Calu3 (cell line): ENCODE data around the gene LYRM7. TPM values are rescaled to one million over a fixed set of nuclear protein-coding genes. Genes with fewer than 3 reads are reported as not detected.

Source experiments
- BruUV-seq: library from RNA; stranded (reverse); fragments of 400-500 nt; replicated peaks from 2 replicates; lab custom pipeline; 2021; lab: Mats Ljungman, UMichigan
- CTCF ChIA-PET: fragments of 300-600 bp; sonication (Branson Sonifier 250); formaldehyde crosslinking; loops from one replicate; lab custom pipeline; 2022; ENCODE audit warnings: antibody characterized with exemption; lab: Charles Lee
- DNase-seq: peaks from one replicate; pipeline ENCODE4 v3.0.0; 2022
- H3K27ac Mint-ChIP-seq: one replicate; pipeline ENCODE4 v1.8.0; 2022; ENCODE audit warnings: mixed read lengths; ENCODE audit not compliant: unreplicated experiment
- H3K27me3 Mint-ChIP-seq: one replicate; pipeline ENCODE4 v1.8.0; 2022; ENCODE audit warnings: mixed read lengths; ENCODE audit not compliant: unreplicated experiment
- H3K36me3 Mint-ChIP-seq: one replicate; pipeline ENCODE4 v1.8.0; 2022; ENCODE audit warnings: mild to moderate bottlenecking, moderate library complexity, mixed read lengths; ENCODE audit not compliant: insufficient read depth, unreplicated experiment
- H3K4me1 Mint-ChIP-seq: one replicate; pipeline ENCODE4 v1.8.0; 2022; ENCODE audit warnings: mild to moderate bottlenecking, low read depth, mixed read lengths; ENCODE audit not compliant: unreplicated experiment
- H3K4me3 Mint-ChIP-seq: one replicate; pipeline ENCODE4 v1.8.0; 2022; ENCODE audit warnings: mild to moderate bottlenecking, low read depth, moderate library complexity, mixed read lengths; ENCODE audit not compliant: unreplicated experiment
- H3K9me3 Mint-ChIP-seq: one replicate; pipeline ENCODE4 v1.8.0; 2022; ENCODE audit warnings: low read depth, mixed read lengths; ENCODE audit not compliant: unreplicated experiment
- intact Hi-C: fragments of 100-400 bp; cut with micrococcal nuclease; formaldehyde crosslinking; loops from one replicate; pipeline ENCODE4 v1.10.0; 2022; ENCODE audit not compliant: unreplicated experiment
- total RNA-seq: library from RNA; stranded (reverse); gene quantifications from 2 replicates; pipeline ENCODE4 v1.2.3, GENCODE V29; 2022
- TF ChIP-seq, protein P1 (sequence below): fragments of 200-600 bp; IDR thresholded peaks from one replicate; pipeline ENCODE4 v1.8.0; 2022; ENCODE audit warnings: antibody characterized with exemption; ENCODE audit not compliant: unreplicated experiment

The LYRM7 gene
- total RNA-seq, 1 experiment from 2014 or later = 12.6 TPM

GRCh38 chr5:131209175-131209505 lies 38.4 kb downstream of the LYRM7 start:
- TF ChIP-seq, protein P1, sequence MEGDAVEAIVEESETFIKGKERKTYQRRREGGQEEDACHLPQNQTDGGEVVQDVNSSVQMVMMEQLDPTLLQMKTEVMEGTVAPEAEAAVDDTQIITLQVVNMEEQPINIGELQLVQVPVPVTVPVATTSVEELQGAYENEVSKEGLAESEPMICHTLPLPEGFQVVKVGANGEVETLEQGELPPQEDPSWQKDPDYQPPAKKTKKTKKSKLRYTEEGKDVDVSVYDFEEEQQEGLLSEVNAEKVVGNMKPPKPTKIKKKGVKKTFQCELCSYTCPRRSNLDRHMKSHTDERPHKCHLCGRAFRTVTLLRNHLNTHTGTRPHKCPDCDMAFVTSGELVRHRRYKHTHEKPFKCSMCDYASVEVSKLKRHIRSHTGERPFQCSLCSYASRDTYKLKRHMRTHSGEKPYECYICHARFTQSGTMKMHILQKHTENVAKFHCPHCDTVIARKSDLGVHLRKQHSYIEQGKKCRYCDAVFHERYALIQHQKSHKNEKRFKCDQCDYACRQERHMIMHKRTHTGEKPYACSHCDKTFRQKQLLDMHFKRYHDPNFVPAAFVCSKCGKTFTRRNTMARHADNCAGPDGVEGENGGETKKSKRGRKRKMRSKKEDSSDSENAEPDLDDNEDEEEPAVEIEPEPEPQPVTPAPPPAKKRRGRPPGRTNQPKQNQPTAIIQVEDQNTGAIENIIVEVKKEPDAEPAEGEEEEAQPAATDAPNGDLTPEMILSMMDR = no peak
- Mint-ChIP-seq H3K4me3 (no peak overlapping the region), H3K27ac (no peak overlapping the region), H3K9me3 (no peaks in the 10 kb centered on the region), H3K4me1 (peaks cover 21% of the 10 kb centered on the region), H3K27me3 (no peaks in the 10 kb centered on the region), H3K36me3 (peaks cover 5% of the 10 kb centered on the region)
- CTCF ChIA-PET = interaction anchor here (1.2 kb wide), 1 partner anchor 50 kb away, joined by 3 read pairs; no protein-coding TSS in a partner anchor
- DNase-seq = no peak
- intact Hi-C loops = no loop called here
- BruUV-seq = no TSS peak

DNA sequence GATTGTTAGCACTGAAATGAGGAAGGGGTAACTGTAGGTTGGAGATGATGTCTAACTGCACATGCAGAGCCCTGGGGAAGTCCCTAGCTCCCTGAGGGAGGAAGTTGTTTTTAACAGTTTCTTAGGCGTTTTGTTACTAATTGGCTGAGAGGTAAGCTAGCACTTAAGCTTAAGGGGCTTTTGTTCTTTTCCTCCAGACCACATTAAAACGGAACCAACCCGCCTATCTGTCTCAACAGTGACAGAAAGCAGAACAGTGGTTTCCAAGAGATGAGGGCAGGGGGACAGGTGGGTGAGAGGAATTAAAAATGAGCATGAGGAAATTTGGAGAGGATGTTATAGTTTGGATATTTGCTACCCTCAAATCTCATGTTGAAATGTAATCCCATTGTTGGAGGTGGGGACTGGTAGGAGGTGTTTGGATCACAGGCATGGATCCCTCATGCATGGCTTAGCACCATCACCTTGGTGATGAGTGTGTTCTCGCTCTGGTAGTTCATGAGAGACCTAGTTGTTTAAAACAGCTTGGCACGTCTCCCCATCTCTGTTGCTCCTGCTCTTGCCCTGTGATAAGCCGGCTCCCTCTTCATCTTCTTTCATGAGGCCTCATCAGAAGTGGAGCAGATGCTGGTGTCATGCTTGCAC lies 38.9 kb downstream of the LYRM7 start:
- Mint-ChIP-seq H3K9me3 (no peaks in the 10 kb centered on the region), H3K4me1 (peaks cover 21% of the 10 kb centered on the region), H3K36me3 (peaks cover 5% of the 10 kb centered on the region), H3K4me3 (peak overlapping the region; percentile 1), H3K27me3 (no peaks in the 10 kb centered on the region), H3K27ac (no peak overlapping the region)
- intact Hi-C loops = no loop called here
- TF ChIP-seq, protein P1 = no peak
- CTCF ChIA-PET = interaction anchor here (1.2 kb wide), 1 partner anchor 49 kb away, joined by 3 read pairs; no protein-coding TSS in a partner anchor
- DNase-seq = peak; percentile 10
- BruUV-seq = no TSS peak

DNA sequence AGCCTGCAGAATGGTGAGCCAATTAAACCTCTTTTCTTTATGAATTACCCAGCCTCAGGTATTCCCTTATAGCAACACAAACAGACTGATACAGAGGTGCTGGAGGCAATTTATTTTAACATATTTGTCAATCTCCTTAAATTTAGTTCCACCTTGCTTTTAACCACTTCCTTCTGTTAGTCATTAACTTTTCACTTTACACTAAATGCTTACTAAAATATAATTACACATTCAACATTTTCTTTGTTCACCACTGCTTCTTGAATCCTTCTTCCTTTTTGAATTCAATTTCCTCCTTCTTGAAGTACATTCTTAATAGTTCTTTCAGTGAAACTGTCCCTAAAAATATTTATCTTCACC lies 39.4 kb downstream of the LYRM7 start:
- CTCF ChIA-PET = no interaction called here

GRCh38 chr5:131211669-131212068 lies 40.9 kb downstream of the LYRM7 start:
- Mint-ChIP-seq H3K36me3 (peaks cover 5% of the 10 kb centered on the region), H3K27ac (no peak overlapping the region), H3K27me3 (no peaks in the 10 kb centered on the region), H3K4me3 (no peak overlapping the region), H3K9me3 (no peaks in the 10 kb centered on the region), H3K4me1 (peaks cover 21% of the 10 kb centered on the region)
- no TSS peak for BruUV-seq
- intact Hi-C loops = no loop called here
- CTCF ChIA-PET = no interaction called here
- no peak for DNase-seq
- TF ChIP-seq, protein P1 = no peak

More for the DNA sequence above, 39.4 kb downstream of the LYRM7 start:
- Mint-ChIP-seq H3K27me3 (no peaks in the 10 kb centered on the region), H3K4me1 (peaks cover 21% of the 10 kb centered on the region), H3K27ac (peak overlapping the region; percentile 17), H3K4me3 (peak overlapping the region; percentile 1), H3K36me3 (peaks cover 5% of the 10 kb centered on the region), H3K9me3 (no peaks in the 10 kb centered on the region)
- intact Hi-C loops = no loop called here
- no peak for DNase-seq
- TF ChIP-seq, protein P1 = no peak
- no TSS peak for BruUV-seq
